MCF 10A (cell line): Measurements from ENCODE around the gene RPS6KC1. TPM values are rescaled to one million over a fixed set of nuclear protein-coding genes. Genes with fewer than 3 reads are reported as not detected.
"Not testable (repeated sequence)": the region's sequence is repeated elsewhere in the genome, so short reads cannot be mapped to it uniquely, and the experiment has no call there.

Source experiments
- BruUV-seq: library from RNA; stranded (reverse); fragments of 400-500 nt; replicated peaks from 2 replicates; lab custom pipeline; 2021; lab: Mats Ljungman, UMichigan
- CTCF ChIA-PET: fragments of 300-600 bp; sonication (Branson Sonifier 250); formaldehyde crosslinking; extraction: SDS; loops from one replicate; lab custom pipeline; 2021; ENCODE audit warnings: antibody characterized with exemption, inconsistent platforms; lab: Yijun Ruan, JAX
- POLR2A ChIA-PET: fragments of 300-600, 350-650 bp; sonication (Branson Sonifier 250); formaldehyde crosslinking; extraction: SDS; loops from one replicate; lab custom pipeline; 2020; ENCODE audit warnings: antibody characterized with exemption, inconsistent platforms; lab: Yijun Ruan, JAX
- DNase-seq: peaks from one replicate; pipeline ENCODE4 v3.0.0-alpha.2; 2018; ENCODE audit not compliant: unreplicated experiment
- H3K27ac Mint-ChIP-seq: one replicate; pipeline ENCODE4 v1.8.0; 2022; ENCODE audit warnings: mild to moderate bottlenecking, low read depth, mixed read lengths; ENCODE audit not compliant: unreplicated experiment
- H3K27me3 Mint-ChIP-seq: one replicate; pipeline ENCODE4 v1.8.0; 2022; ENCODE audit warnings: mixed read lengths; ENCODE audit not compliant: insufficient read depth, unreplicated experiment
- H3K36me3 Mint-ChIP-seq: one replicate; pipeline ENCODE4 v1.8.0; 2022; ENCODE audit warnings: mild to moderate bottlenecking, moderate library complexity, mixed read lengths; ENCODE audit not compliant: insufficient read depth, unreplicated experiment
- H3K4me1 Mint-ChIP-seq: one replicate; pipeline ENCODE4 v1.8.0; 2022; ENCODE audit warnings: mixed read lengths; ENCODE audit not compliant: insufficient read depth, unreplicated experiment
- H3K4me3 Mint-ChIP-seq: one replicate; pipeline ENCODE4 v1.8.0; 2022; ENCODE audit warnings: mild to moderate bottlenecking, moderate library complexity, mixed read lengths; ENCODE audit not compliant: unreplicated experiment
- H3K9me3 Mint-ChIP-seq: one replicate; pipeline ENCODE4 v1.8.0; 2022; ENCODE audit warnings: mixed read lengths; ENCODE audit not compliant: unreplicated experiment
- CTCF ChIP-seq: fragments of 200-600 bp; IDR thresholded peaks from one replicate; pipeline ENCODE4 v1.8.0; 2022; ENCODE audit warnings: antibody characterized with exemption, mild to moderate bottlenecking; ENCODE audit not compliant: unreplicated experiment
- intact Hi-C: fragments of 100-400 bp; cut with micrococcal nuclease; formaldehyde crosslinking; loops from 2 replicates; pipeline ENCODE4 v1.14.1; 2022
- total RNA-seq: library from RNA; stranded (reverse); gene quantifications from 2 replicates; pipeline ENCODE4 v1.2.3, GENCODE V29; 2022

Gene RPS6KC1
- total RNA-seq, 1 experiment from 2014 or later, result 24.5 TPM

GRCh38 chr1:213089924-213090677, 39.1 kb downstream of the RPS6KC1 start:
- H3K4me1 Mint-ChIP-seq, result no peaks in the 10 kb centered on the region
- no peak for TF ChIP-seq CTCF
- no peak overlapping the region for H3K27ac Mint-ChIP-seq
- intact Hi-C loops, result no loop called here
- no peak for DNase-seq
- BruUV-seq, result no TSS peak
- no peak overlapping the region for H3K4me3 Mint-ChIP-seq
- CTCF ChIA-PET, result interaction anchor here (0.7 kb wide), 1 partner anchor 11 kb away, joined by 3 read pairs; no protein-coding TSS in a partner anchor
- POLR2A ChIA-PET, result no interaction called here
- H3K9me3 Mint-ChIP-seq, result no peaks in the 10 kb centered on the region
- peaks cover 34% of the 10 kb centered on the region for H3K36me3 Mint-ChIP-seq
- no peaks in the 10 kb centered on the region for H3K27me3 Mint-ChIP-seq

GRCh38 chr1:213094446-213094845, 43.4 kb downstream of the RPS6KC1 start:
- no peak for DNase-seq
- CTCF ChIA-PET, result interaction anchor here (1.0 to 2.4 kb wide), 2 partner anchors 10 to 27 kb away, joined by 3 to 9 read pairs; no protein-coding TSS in a partner anchor
- intact Hi-C loops, result no loop called here
- no TSS peak for BruUV-seq
- no peak overlapping the region for H3K27ac Mint-ChIP-seq
- H3K4me3 Mint-ChIP-seq, result no peak overlapping the region
- no peak for TF ChIP-seq CTCF
- no peaks in the 10 kb centered on the region for H3K27me3 Mint-ChIP-seq
- H3K4me1 Mint-ChIP-seq, result no peaks in the 10 kb centered on the region
- no peaks in the 10 kb centered on the region for H3K9me3 Mint-ChIP-seq
- peaks cover 20% of the 10 kb centered on the region for H3K36me3 Mint-ChIP-seq
- POLR2A ChIA-PET, result interaction anchor here (1.0 to 2.6 kb wide), 4 partner anchors 9 to 461 kb away, joined by 3 to 8 read pairs (median 3); no protein-coding TSS in a partner anchor

- Mint-ChIP-seq H3K4me3 (no peak overlapping the region), H3K4me1 (no peaks in the 10 kb centered on the region), H3K27ac (no peak overlapping the region), H3K27me3 (no peaks in the 10 kb centered on the region), H3K36me3 (peaks cover 20% of the 10 kb centered on the region), H3K9me3 (no peaks in the 10 kb centered on the region)
- no peak for DNase-seq
- POLR2A ChIA-PET, result interaction anchor here (0.5 to 2.6 kb wide), 4 partner anchors 8 to 1144 kb away, joined by 3 to 8 read pairs (median 3); no protein-coding TSS in a partner anchor
- CTCF ChIA-PET, result interaction anchor here (0.6 to 2.4 kb wide), 3 partner anchors 11 to 1026 kb away, joined by 3 to 9 read pairs (median 4); no protein-coding TSS in a partner anchor
- TF ChIP-seq CTCF, result no peak
- intact Hi-C loops, result no loop called here
- BruUV-seq, result no TSS peak
Measured at GRCh38 chr1:213095467-213095866, 44.4 kb downstream of the RPS6KC1 start.

GRCh38 chr1:213099682-213100399, 48.8 kb downstream of the RPS6KC1 start:
- intact Hi-C loops, result no loop called here

GRCh38 chr1:213100565-213100964, 49.5 kb downstream of the RPS6KC1 start:
- H3K9me3 Mint-ChIP-seq, H3K36me3 Mint-ChIP-seq, CTCF ChIA-PET, POLR2A ChIA-PET, H3K4me1 Mint-ChIP-seq, intact Hi-C loops, H3K27me3 Mint-ChIP-seq, H3K4me3 Mint-ChIP-seq, H3K27ac Mint-ChIP-seq, BruUV-seq, DNase-seq: not testable (repeated sequence)

More at GRCh38 chr1:213099682-213100399, 48.8 kb downstream of the RPS6KC1 start:
- TF ChIP-seq CTCF, result no peak
- Mint-ChIP-seq H3K4me3 (no peak overlapping the region), H3K36me3 (peaks cover 9% of the 10 kb centered on the region), H3K27me3 (no peaks in the 10 kb centered on the region), H3K4me1 (no peaks in the 10 kb centered on the region), H3K27ac (no peak overlapping the region), H3K9me3 (no peaks in the 10 kb centered on the region)
- ChIA-PET POLR2A (no interaction called here), CTCF (no interaction called here)
- DNase-seq, result no peak
- no TSS peak for BruUV-seq
